HG03457 (cell line): ENCODE measurements around the gene CHN2.

Experiments used
- ATAC-seq: cut with Tn5 transposase; IDR thresholded peaks from one replicate; pipeline ENCODE4 v1.9.1; 2021; ENCODE audit warnings: moderate number of reproducible peaks; ENCODE audit not compliant: unreplicated experiment

Gene CHN2

DNA sequence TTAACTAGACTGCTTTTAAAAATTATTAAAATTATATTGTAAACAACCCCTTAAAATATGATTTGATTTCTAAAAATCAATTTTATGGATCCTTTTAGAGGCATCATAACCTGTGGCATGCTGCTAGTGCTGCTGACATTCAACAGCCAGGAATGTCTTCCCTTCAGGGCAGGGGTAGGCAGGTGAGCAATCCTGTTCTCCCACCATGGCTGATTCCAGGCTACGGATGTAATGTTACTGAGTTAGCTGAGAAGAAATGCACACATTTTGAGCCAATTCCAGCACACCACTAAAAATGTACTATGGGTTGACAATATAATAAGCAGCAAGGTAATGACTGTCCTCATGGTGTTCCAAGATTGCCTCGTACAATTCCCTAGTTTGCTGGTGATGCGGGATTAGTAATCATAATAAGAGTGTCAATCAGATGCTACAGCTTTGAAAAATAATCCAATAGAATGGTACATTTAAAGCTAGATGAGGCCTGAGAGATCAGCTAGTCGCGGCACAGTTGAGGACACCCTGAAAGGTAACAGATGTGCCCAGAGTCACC is 260.4 kb downstream of the CHN2 start:
- no peak for ATAC-seq

- no peak for ATAC-seq
Observed at GRCh38 chr7:29457141-29457561, 262.6 kb downstream of the CHN2 start.

DNA sequence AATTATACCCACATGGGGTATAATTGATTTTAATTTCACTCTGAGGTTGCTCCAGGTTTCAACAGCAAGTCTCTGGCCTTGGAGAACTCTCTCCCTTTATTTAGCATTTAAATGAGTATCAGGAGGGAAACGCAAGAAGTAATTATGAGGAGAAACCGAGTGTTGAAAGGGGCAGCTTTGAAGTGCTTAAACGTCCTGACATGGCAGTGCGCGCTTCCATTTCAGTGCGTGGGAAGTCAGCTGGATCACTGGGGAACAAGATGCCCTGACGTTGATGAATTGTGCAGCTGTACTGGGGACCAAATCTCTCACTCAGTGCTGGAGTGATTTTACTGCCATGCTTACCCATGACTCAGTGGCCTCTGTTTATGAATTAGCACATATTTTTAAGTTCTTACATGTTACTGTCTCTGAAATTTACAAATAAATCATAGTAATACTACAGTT is 263.0 kb downstream of the CHN2 start:
- no peak for ATAC-seq

DNA sequence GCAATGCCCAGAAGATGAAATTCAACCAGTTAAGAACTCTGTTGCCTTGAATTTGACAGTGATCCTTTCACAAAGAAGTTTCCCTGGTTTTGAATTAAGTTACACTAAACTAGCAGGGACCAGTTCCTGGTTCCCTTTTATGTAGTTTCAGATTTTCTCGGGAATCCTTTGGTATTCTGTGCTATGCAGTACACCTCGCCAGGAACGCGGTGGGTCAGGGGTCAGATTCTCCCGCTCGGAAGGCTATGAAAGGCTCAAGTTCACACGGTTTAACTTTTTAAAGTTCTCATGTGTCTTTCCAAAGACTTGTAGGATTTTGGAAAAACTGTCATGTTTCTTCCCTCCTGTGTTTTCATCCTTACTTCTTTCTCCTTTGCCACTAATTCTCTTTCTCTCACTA is 264.4 kb downstream of the CHN2 start:
- no peak for ATAC-seq

GRCh38 chr7:29459589-29459988 is 265.0 kb downstream of the CHN2 start:
- ATAC-seq, result no peak

- no peak for ATAC-seq
Observed at GRCh38 chr7:29461996-29462395, 267.4 kb downstream of the CHN2 start.

DNA sequence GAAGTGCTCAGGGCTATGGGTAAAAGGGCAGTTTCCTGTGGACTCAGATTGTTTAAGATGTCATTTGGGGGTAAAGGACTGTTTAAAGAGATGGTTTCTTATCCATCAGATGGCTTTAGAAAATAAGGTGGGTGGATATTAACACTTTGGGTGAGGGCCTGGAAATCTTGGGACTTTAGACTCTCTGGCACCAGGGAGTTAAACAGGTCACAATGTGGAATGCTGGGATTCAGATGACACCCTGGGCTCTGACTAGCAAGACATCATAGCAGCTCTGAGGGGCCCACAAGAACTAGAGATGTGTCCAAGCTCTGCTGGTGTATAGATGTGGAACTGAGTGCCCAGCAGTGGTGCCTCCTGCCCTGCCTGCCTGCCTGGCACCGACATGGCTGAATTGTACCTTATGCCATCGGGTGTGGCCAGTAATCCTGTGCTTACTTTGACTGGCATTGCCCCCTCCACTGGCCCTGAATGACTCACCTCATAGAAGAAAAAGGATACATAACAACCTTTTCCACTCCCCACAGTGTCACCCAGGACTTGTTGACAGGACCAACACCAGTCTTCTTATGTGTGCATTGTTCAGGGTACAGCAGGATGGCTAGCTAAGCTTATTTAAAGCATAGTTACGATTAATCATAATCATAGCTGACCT is 269.1 kb downstream of the CHN2 start:
- no peak for ATAC-seq

DNA sequence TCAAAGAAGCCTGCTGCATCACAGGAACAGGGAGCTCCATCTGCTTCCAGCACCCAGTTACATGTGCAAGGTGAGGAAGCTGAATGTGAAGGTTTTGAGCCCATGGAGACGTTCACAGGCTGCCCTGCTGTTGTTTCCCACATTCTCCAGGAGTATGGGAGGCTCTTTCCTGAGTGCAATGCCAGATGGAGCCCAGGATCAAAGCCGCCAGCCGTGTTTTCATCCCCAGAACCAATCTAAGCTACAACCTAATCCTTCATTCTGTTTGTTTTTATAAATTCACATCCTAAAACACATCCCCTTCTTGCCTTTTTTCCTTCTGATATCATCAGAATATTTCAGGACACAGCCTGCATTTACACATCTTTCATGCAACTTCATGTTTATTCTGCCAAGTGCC is 270.2 kb downstream of the CHN2 start:
- ATAC-seq, result no peak

DNA sequence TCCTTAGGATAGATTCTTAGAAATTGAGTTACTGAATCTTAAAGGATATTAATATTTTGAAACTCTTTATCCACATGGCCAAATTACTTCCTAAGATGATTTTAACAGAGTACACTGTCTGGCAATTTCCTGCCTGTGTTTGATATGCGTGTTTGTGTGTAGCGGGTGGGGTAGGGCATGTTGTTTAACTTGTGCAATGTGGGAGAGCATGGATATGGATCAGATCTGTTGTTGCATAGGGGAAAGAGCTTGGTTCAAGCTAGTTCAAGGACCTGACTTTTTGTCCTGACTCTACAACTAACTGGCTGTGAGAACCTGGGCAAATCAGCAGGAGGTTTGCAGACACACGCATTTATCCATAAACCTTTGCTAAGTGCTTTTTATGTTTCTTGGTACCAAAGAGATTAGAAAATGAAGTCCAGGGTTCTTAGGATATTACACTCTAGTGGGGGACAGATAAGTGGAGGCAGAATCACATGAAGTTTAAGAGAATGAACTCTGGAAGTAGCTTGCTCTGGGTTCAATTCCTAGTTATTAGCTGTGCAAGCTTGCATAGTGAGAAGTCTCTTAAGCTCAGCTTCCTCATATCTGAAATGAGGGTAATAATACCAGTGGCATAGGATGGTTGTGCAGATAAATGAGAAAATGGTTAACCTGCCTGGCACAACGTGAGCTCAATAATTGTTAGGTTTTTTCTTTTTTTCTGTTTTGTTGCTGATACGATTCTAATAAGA is 272.8 kb downstream of the CHN2 start:
- ATAC-seq, result no peak

- no peak for ATAC-seq
Observed at GRCh38 chr7:29468196-29468595, 273.6 kb downstream of the CHN2 start.

- no peak for ATAC-seq
Observed at GRCh38 chr7:29469281-29469680, 274.7 kb downstream of the CHN2 start.

GRCh38 chr7:29469976-29470557 is 275.5 kb downstream of the CHN2 start:
- no peak for ATAC-seq

DNA sequence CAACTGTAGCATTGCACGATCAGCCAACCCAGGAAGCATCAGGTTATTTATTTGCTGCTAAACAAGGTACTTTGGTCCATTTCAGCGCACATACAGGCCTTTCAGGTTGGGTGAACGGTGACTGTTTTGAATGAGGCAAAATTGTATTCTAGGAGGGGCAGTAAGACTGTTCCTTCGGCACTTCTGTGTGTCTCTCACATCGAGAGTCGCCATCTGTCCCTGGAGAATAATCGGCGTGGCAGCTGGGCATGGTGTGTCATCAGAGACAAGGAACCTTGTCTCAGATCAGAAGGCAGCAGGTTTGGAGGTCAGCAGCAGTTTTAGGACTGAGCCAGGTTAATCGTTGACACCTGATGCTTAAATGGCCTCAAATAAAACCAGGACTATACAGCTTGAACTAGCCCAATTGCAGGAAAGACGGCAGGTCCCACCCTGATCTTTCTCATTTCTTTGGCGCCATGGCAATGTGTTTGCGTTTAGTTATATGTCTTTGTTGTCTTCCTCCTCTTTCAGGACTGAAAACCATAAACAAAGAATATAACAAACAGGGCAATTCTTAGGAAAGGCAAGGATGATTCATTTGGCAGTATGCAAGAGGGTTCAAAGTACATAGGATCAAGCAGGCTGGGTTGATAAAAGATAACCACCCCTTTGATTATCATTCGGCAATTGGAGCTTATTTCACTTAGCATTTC is 277.0 kb downstream of the CHN2 start:
- no peak for ATAC-seq

GRCh38 chr7:29476916-29477315 is 282.3 kb downstream of the CHN2 start:
- no peak for ATAC-seq

DNA sequence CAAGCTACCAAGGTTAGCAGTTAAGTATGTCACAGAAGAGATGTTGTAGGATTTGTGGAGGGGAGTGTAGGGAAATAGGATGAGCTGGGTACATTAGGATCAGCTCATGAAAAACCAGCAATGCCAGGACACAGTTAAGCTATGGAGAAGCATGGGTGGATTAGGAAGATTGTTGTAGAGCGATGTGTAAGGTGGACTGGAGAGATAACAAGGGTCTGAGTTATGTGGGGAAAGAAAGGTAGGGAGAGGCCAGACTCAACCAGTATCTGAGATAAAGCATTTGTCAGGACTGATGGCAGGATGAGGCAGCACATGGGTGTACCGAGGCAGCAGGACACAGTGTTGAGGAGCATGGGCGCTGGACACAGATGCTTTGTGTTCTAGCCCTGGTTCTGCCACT is 283.7 kb downstream of the CHN2 start:
- ATAC-seq, result no peak

DNA sequence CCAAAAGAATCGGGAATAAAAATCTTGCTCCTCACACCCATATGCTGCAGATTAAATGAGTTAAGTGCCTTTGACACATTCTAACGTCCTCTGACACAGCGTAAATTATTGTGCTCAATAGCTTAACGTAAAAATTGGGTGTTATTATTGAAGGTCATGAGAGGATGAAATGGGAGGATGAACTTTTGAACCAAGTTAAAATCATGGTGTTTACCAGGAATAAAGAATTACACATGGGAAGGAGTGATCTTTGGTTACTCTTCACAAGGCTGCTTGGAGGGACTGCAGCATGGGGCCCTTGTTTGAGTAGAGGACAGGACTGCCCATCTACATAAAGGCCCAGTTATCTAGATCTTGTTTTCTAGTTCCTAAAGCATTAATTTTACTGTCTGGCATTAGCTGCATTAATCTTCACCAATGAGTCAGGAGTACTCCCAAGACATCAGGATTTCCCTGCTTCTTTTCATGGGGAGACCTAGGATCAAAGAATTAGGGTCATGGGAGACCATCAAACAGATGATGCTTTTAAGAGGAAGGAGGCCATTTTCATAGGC is 284.2 kb downstream of the CHN2 start:
- ATAC-seq, result no peak

DNA sequence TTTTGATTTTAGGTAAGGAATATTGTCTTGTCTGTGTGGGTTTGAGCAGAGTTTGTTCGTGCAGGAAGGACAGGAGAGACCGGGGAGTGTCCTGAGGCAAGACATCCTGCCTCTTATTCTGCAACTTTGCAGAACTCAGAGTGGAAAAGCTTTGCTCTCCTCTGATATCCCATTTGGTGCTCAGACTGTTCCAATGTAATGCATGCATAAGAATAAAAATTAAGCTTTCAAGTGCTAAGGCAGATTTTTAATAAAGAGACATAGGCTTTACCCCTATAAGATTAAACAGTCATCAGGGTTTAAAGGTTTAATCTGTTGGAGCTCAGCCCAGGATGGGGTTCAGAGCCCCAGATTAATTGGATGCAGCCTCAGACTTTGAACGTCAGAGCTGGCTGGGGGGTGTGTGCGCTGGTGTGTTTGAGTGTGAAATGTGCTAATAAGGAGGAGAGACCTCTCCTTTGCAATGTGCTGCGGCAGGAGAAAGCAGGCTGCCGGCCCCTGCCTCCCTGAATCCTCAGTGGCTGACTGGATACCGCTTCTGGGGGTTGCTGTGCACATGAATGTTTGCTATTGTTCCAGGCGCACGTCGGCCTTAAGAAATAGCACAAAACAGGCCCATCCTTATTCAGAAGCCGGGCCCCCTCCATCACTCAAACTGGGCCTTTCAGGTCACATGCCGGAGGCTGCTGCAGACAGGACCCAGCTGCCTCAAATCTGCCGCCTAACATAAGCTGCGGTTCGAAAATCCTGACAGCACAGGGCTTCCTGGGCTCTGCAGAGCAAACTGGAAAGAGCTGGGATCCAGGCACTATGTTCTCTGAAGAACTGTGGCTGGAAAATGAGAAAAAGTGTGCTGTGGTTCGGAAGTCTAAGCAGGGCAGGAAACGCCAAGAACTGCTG is 285.0 kb downstream of the CHN2 start:
- no peak for ATAC-seq

- ATAC-seq, result no peak
Observed at GRCh38 chr7:29480451-29480850, 285.9 kb downstream of the CHN2 start.

- ATAC-seq, result no peak
Observed at GRCh38 chr7:29480934-29481651, 286.5 kb downstream of the CHN2 start.
